ENCODE measurements around the gene TP53I3.
"Not testable (repeated sequence)": the region's sequence is repeated elsewhere in the genome, so short reads cannot be mapped to it uniquely, and the experiment has no call there.

Gene TP53I3

DNA sequence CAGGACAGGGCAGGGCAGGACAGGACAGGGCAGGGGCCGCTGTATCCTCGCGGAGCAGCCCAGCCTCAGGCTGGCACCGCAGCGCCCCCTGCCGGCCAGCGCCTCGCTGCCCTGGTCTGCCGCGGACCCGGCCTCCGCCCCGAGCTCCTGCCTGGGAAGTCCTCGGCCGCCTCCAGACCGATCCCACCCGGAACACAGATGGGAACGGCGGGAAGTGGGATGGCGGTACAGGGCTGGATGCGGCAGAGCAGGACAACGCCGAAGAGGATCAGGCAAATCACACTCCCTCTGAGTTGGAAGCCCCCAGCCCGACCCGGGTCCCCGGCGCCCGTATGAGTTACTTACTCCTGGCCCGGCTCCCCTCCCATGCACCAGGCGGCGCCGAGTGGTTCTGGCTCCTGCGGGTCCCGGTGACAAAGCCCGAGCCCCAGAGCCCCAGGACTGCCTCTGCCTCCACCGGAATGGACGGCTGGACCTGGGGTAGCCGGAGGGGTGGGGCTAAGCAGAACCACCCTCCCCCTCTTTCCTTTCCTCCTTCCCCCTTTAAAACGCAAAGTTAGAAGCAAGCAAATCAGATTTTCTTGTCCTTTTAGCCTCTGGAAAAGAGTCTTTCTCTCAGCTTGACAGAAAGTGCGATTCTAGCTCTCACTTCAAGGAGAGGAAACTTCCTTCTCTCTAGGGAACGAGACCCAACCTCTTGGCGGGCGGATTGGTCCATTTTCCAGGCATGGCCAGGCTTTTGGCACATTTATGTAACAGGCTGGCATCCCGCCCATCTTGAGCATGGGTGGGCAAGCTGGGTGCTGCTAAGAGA, at the start of gene TP53I3:
Gene TP53I3 (minus strand): TSS at position 449 of the 814 bp plus-strand sequence. CDS start 508 bp downstream, outside the sequence.
- peak; percentile 93 for DNase-seq (ENCODE audit: low spot score)

DNA sequence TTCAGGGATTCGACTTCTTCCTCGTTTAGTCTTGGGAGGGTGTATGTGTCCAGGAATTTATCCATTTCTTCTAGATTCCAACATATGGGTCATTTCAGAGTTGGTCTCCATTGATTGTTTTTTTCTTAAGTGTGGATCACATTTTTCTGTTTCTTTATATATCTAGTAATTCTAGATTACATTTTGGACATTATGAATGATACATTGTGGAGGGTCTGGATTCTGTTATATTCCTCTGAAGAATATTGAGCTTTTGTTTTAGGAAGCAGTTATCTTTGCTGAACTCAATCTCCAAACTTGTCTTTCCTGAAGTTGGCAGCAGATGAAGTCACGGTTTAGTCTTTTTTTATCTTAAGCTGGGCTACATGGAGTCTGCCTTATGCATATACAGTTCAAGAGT, 47.9 kb upstream of the TP53I3 start:
- no peak for DNase-seq (ENCODE audit: low spot score)

DNA sequence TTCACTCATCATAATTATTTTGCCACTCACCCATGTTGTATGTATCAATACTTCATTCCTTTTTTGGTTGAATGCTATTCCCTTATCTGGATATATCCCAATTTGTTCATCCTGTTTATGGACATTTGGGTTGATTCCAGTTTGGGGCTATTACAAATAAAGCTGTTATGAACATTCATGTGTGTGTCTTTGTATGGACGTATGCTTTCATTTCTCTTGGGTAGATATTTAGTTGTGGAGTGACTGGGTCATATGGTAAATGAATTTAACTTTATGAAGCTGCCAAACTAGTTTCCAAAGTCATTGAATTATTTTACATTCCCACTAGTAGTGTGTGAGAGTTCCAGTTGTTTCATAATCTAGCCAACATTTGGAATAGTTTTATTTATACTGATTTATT, 41.3 kb upstream of the TP53I3 start:
- no peak for DNase-seq (ENCODE audit: low spot score)

- peak; percentile 72 for DNase-seq (ENCODE audit: low spot score)
These were observed 39.4 kb upstream of the TP53I3 start for GRCh38 chr2:24123922-24124580.

DNA sequence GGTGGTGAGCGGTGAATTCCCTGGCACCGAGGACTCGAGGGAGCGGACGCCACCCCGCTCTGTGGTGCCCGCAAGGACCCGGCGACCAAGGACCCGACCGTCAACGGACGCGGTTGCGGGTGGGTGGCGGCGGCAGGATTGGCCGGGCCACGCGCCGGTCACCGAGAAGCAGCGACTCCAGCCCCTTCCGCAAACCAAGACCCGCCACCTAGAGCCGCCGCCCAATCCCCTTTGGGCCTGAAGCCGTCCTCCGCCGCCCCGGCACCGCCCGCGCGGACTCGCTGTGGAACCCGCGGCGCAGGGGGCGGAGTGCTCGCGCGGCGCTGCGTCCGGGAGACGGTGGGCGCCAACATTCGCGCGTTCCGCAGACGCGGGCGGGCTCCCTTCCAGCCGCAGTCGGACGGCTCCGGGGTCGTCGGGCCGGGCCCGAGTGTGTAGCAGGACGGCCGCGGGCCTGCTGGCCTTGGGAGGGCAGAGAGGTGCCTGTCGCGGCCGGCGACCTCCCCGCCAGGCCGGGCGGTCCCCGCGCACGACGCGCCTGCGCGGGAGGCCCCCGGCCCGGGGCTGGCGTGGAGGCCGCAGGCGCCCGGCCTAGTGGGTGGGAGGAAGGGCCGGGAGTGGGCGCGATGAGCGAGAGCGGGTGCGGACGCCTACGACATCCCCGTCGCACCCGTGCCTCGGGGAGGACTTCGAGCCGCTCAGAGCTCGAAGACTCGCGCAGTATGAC, 38.7 kb upstream of the TP53I3 start, which contains the start of the genes FAM228B and PFN4:
Gene FAM228B (plus strand): TSS at position 275 of the 727 bp plus-strand sequence. CDS start 893 bp downstream, outside the sequence.
Gene PFN4 (minus strand): TSS at position 140 of the 727 bp plus-strand sequence. CDS start 799 bp downstream, outside the sequence.
- DNase-seq (ENCODE audit: low spot score): peak; percentile 89

- DNase-seq (ENCODE audit: low spot score): no peak
These were observed 37.9 kb upstream of the TP53I3 start for GRCh38 chr2:24122366-24123194.

DNA sequence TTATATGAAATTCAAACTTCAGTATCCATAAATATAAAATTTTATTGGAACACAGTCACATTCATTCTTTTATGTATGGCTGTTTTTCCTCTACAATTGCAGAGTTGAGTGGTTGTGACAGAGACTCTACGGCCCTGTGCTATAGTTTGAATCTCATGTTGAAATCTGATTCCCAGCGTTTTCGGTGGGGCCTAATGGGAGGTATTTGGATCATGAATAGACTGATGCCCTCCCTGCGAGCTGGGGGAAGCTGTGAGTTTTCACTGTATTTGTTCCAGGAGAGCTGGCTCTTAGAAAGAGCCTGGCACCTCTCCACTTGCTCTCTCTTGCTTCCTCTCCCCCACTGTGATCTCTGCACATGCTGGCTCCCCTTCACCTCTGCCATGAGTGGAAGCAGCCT, 36.8 kb upstream of the TP53I3 start:
- DNase-seq (ENCODE audit: low spot score): no peak

DNA sequence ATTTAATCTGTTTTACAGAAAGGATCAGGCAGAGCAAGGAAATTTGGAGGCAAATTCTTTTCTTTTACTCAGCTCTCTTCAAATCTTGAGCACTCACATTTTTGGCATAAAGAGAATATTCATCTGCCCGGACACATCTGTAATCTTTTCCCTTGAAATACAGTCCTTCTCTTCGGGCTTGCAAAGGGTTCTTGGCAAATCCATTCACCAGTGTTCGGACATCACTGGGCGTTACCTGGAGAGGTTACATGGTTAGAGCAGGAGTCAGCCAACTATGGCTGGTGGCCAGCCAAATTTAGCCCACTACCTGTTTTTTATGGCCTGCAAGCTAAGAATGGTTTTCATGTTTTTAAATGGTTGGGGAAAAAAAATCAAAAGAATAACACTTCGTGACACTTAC, 36.4 kb upstream of the TP53I3 start:
- DNase-seq (ENCODE audit: low spot score): no peak

GRCh38 chr2:24117902-24118301, 33.3 kb upstream of the TP53I3 start:
- no peak for DNase-seq (ENCODE audit: low spot score)

GRCh38 chr2:24115057-24115456, 30.4 kb upstream of the TP53I3 start:
- no peak for DNase-seq (ENCODE audit: low spot score)

DNA sequence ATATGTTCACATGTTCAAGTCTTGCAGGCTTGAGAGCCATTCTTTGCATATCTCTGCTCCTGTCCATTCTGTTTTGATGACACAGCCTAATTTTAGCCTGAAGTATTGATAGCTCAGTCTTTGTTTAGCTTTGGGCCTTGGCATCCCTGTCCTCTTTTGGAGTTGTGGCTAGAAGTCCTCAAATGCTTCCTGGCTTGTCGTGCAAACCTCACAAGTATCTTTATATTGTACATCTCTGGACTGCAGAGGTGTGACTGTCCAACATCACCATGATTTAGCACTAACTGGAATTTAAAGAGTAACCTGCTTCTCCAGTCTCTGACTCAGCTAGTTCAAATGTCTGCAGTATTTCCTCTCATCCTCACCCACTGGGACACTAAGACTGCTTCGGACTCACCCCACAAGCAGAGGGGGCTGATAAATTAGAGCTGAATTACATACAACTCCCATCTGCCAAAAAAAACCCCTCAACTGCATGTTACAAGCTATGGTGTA, 26.8 kb upstream of the TP53I3 start:
- DNase-seq (ENCODE audit: low spot score): no peak

- no peak for DNase-seq (ENCODE audit: low spot score)
These were observed 26.1 kb upstream of the TP53I3 start for GRCh38 chr2:24110660-24111303.

- not testable (repeated sequence) for DNase-seq (ENCODE audit: low spot score)
These were observed 24.8 kb upstream of the TP53I3 start for GRCh38 chr2:24109431-24109830.

GRCh38 chr2:24107336-24107735, 22.7 kb upstream of the TP53I3 start:
- DNase-seq (ENCODE audit: low spot score): no peak

GRCh38 chr2:24106786-24107185, 22.2 kb upstream of the TP53I3 start:
- DNase-seq (ENCODE audit: low spot score): no peak

DNA sequence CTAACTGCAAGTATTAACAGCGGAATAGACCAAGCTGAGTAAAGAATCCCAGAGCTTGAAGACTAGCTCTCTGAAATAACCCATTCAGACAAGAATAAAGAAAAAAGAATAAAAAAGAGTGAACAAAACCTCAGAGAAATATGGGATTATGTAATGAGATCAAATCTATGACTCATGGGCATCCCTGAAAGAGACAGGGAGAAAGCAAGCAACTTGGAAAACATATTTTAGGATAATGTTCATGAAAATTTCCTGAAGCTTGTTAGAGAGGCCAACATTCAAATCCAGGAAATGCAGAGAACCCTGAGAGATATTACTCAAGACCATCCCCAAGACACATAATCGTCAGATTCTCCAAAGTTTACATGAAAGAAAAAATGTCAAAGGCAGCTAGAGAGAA, 21.2 kb upstream of the TP53I3 start:
- DNase-seq (ENCODE audit: low spot score): no peak

DNA sequence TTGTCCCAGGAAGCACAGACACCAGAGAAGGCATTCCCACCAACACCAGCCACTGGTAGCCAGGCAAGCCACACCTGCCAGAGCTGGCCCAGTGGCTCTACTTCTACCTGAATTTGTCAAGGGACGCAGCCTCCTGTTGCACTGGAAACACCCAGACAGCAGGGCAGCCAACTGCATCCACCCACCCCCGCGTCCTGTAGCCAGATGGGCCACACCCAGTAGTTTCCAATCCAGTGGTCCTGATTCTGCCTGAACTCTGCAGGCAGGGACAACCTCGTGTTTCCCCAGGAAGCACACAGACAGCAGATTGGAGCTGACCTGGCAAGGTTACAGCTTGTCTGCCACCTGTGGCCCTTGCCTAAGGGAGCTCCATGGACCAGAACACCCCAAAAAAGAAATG, 20.3 kb upstream of the TP53I3 start:
- no peak for DNase-seq (ENCODE audit: low spot score)

DNA sequence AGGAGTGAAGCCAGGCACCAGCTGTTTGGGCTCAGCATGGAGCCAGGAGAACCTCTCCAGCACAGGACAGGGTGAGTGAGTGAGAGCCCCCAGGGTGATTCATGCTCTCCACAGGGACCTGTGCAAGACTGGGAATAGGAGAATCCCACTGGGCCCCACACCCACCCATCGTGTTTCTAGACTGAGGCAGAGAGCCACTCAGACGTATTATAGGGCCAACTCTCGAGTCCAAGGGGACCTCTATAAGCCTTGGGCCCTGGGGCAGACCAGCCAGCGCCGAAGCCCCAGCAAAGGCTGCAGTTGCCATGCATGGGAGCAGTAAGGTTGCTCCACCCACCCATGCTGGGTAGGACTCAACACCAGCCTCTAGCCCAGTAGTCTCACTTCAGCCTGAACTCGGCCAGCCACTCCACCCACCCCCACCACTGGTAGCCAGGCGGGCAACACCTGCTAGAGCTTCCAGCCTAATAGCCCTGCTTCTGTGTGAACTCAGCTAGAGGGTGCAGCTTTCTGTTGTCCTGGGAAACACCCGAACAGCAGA, 19.5 kb upstream of the TP53I3 start:
- DNase-seq (ENCODE audit: low spot score): no peak

GRCh38 chr2:24102677-24103076, 18.0 kb upstream of the TP53I3 start:
- no peak for DNase-seq (ENCODE audit: low spot score)

DNA sequence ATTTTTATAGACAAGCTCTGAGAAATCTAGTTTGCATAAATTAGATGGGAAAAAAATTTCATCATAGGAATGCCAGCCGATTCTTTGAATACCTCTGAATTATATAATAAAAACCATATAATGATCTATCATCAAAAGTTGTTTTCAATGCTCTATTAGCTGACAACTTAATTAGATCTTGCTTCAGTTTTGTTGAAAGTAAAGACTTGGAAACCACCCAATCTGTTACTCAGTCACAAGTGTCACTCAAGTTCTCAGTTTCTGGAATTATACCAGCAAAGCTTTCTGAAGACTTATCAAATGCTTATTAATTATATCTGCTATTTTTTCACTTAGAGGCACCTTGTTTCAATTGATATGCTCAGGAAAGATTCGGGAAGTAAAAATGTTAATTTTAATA, 17.4 kb upstream of the TP53I3 start:
- DNase-seq (ENCODE audit: low spot score): no peak

GRCh38 chr2:24100732-24101131, 16.1 kb upstream of the TP53I3 start:
- DNase-seq (ENCODE audit: low spot score): not testable (repeated sequence)

Measured in ecto neural progenitor cell (in vitro differentiated cells).